A549 (cell line): Measurements from ENCODE around the gene GTF3C1. TPM values are rescaled to one million over a fixed set of nuclear protein-coding genes. Genes with fewer than 3 reads are reported as not detected.

Source experiments
- ATAC-seq, 2 experiments: fragments of 200-7000 bp in 1 of 2; fragments of >200 bp in 1 of 2; cut with Nextera tagmentation in 1 of 2; cut with Tn5 transposase in 1 of 2; 3 replicates each; pipeline versions ENCODE4 v1.8.0 to v1.9.1; 2018 to 2020; ENCODE audit warnings: mild to moderate bottlenecking in 1 of 2, moderate library complexity in 1 of 2
- CTCF ChIA-PET: fragments of 300-600 bp; sonication (Branson Sonifier 250); formaldehyde crosslinking; extraction: SDS; loops from one replicate; lab custom pipeline; 2021; ENCODE audit warnings: antibody characterized with exemption, inconsistent platforms; lab: Yijun Ruan, JAX
- POLR2A ChIA-PET: fragments of 350-600 bp; formaldehyde crosslinking; extraction: SDS; loops from one replicate; lab custom pipeline; 2021; ENCODE audit warnings: antibody characterized with exemption, inconsistent platforms; lab: Yijun Ruan, JAX
- DNase-seq, 2 experiments: peaks; one replicate each; pipeline versions ENCODE4 v3.0.0 to v3.0.0-alpha.2; 2011 to 2016; ENCODE audit warnings: low read depth in 1 of 2, low spot score in 1 of 2
- FAIRE-seq: peaks from 2 replicates; lab custom pipeline; 2011; peaks lifted over from hg19 to GRCh38; lab: Jason Lieb, UNC
- H3K27ac ChIP-seq, 2 experiments: fragments of >200 bp; sonication (Bioruptor Twin); formaldehyde crosslinking; 3 replicates each; pipeline ENCODE4 v1.5.1; 2016 to 2017
- H3K4me1 ChIP-seq: fragments of >200 bp; sonication (Bioruptor Twin); formaldehyde crosslinking; 3 replicates; pipeline ENCODE4 v1.6.1; 2016
- H3K4me2 ChIP-seq: fragments of >200 bp; sonication (Bioruptor Twin); formaldehyde crosslinking; 3 replicates; pipeline ENCODE4 v1.6.1; 2016
- H3K4me3 ChIP-seq: fragments of >200 bp; sonication (Bioruptor Twin); formaldehyde crosslinking; 3 replicates; pipeline ENCODE4 v1.5.1; 2016
- H3K9me3 ChIP-seq: fragments of >200 bp; sonication (Bioruptor Twin); formaldehyde crosslinking; 3 replicates; pipeline ENCODE4 v1.6.1; 2016
- CBX2 ChIP-seq: fragments of 200-600 bp; sonication (generic); IDR thresholded peaks from 2 replicates; pipeline ENCODE4 v1.6.1; 2016; ENCODE audit warnings: low read depth, mild to moderate bottlenecking, borderline replicate concordance
- CHD4 ChIP-seq: fragments of 200-600 bp; sonication (generic); IDR thresholded peaks from 2 replicates; pipeline ENCODE4 v1.6.1; 2016; ENCODE audit warnings: antibody characterized with exemption, mild to moderate bottlenecking, borderline replicate concordance
- EHF ChIP-seq: fragments of 250-450 bp; sonication (Bioruptor Pico); IDR thresholded peaks from 2 replicates; pipeline ENCODE4 v1.5.0; 2020; ENCODE audit warnings: mild to moderate bottlenecking
- ESRRA ChIP-seq: fragments of 150-350 bp; IDR thresholded peaks from 2 replicates; pipeline ENCODE4 v1.6.1; 2014; ENCODE audit warnings: mild to moderate bottlenecking, low read length, borderline replicate concordance
- FOSL2 ChIP-seq, 2 experiments: fragments of 450-650 bp in 1 of 2; fragments of >200 bp in 1 of 2; sonication (Bioruptor Twin) in 1 of 2; formaldehyde crosslinking; IDR thresholded peaks; 2 replicates each; pipeline versions ENCODE4 v1.5.0 to v1.6.1; 2016 to 2020; ENCODE audit warnings: mild to moderate bottlenecking in 1 of 2, moderate library complexity in 1 of 2
- GATA3 ChIP-seq: IDR thresholded peaks from 2 replicates; pipeline ENCODE4 v1.6.1; 2012; ENCODE audit warnings: borderline replicate concordance
- HDAC2 ChIP-seq: fragments of 200-600 bp; sonication (generic); IDR thresholded peaks from 2 replicates; pipeline ENCODE4 v1.6.1; 2016
- MAFK ChIP-seq: fragments of 450-650 bp; IDR thresholded peaks from 2 replicates; pipeline ENCODE4 v1.6.1; 2014; ENCODE audit not compliant: partially characterized antibody
- MYC ChIP-seq: IDR thresholded peaks from 2 replicates; pipeline ENCODE4 v1.6.1; 2012; ENCODE audit warnings: mild to moderate bottlenecking, inconsistent platforms, low read length, improper control_type of control experiment, borderline replicate concordance
- NPAS2 ChIP-seq: fragments of 250-450 bp; sonication (Bioruptor Pico); IDR thresholded peaks from 2 replicates; pipeline ENCODE4 v1.8.0; 2022; ENCODE audit warnings: mild to moderate bottlenecking, moderate library complexity, borderline replicate concordance
- RARB ChIP-seq: fragments of 250-450 bp; sonication (Bioruptor Pico); IDR thresholded peaks from 2 replicates; pipeline ENCODE4 v1.8.0; 2021; ENCODE audit warnings: mild to moderate bottlenecking, moderate library complexity
- RCOR1 ChIP-seq: fragments of 150-350 bp; IDR thresholded peaks from 2 replicates; pipeline ENCODE4 v1.6.1; 2014; ENCODE audit warnings: antibody characterized with exemption, low read length, low read depth
- SMC3 ChIP-seq: fragments of >200 bp; sonication (Bioruptor Twin); formaldehyde crosslinking; IDR thresholded peaks from 3 replicates; pipeline ENCODE4 v1.6.1; 2018; ENCODE audit warnings: inconsistent platforms
- TFCP2L1 ChIP-seq: fragments of 250-450 bp; sonication (Bioruptor Pico); IDR thresholded peaks from 2 replicates; pipeline ENCODE4 v1.5.0; 2021; ENCODE audit warnings: mild to moderate bottlenecking
- WGBS: methylation state at CpG from one replicate; pipeline ENCODE4 v1.1.6; 2017; ENCODE audit errors: missing lambda C conversion rate; 5-methylcytosine and 5-hydroxymethylcytosine counted together
- polyA plus RNA-seq, 4 experiments: library from polyadenylated mRNA; depleted of rRNA in 3 of 4; stranded (reverse); fragments of >200 nt; fragmentation: RNase III in 1 of 4; extraction: RNeasy Plus Mini Kit Qiagen cat#74134 plus additional on column Dnase treatment in 1 of 4; gene quantifications; 2 replicates in 3 of 4; 3 replicates in 1 of 4; pipeline ENCODE4 v1.2.3, GENCODE V29; 2011 to 2017
- TF ChIP-seq, protein P1 (sequence below): fragments of 450-650 bp; IDR thresholded peaks from 2 replicates; pipeline ENCODE4 v1.6.1; 2014; ENCODE audit warnings: antibody characterized with exemption
- TF ChIP-seq, protein P2 (sequence below): fragments of >200 bp; sonication (Bioruptor Twin); formaldehyde crosslinking; IDR thresholded peaks from 2 replicates; pipeline ENCODE4 v1.6.1; 2016
- TF ChIP-seq, protein P3 (sequence below): IDR thresholded peaks from 2 replicates; pipeline ENCODE4 v1.6.1; 2012
- TF ChIP-seq, protein P4 (sequence below): fragments of 250-450 bp; sonication (Bioruptor Pico); IDR thresholded peaks from 2 replicates; pipeline ENCODE4 v1.5.0; 2021; ENCODE audit warnings: mild to moderate bottlenecking, moderate library complexity, borderline replicate concordance

GTF3C1 gene
- polyA plus RNA-seq, 2 of the 4 experiments (the other 2 are of a cell fraction): 41.6 to 54.2 TPM

DNA sequence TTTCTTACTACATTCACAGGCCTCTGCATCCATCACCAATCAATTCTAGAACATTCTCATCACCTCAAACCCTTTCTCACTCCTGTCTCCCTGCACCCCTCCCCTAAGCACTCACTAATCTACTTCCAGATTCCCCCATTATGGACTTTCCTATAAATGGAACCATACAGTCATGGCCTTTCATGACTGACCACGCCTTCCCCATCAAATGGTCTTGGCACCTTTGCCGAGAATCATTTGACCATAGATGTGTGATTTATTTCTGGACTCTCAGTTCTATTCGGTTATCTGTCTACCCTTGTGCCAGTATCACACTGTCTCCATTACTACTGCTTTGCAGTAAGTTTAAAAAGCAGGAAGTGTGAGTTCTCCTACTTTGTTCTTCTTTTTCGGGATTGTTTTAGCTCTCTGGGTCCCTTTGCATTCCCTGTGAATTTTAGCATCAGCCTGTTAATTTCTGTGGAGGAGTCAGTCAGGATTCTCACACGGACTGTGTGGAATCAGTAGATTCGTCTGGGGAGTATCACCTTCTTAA is 27.5 kb downstream of the GTF3C1 start:
- TF ChIP-seq CBX2 (no peak), HDAC2 (no peak), MAFK (no peak)
- no peak for DNase-seq
- no peak for FAIRE-seq
- no peak for ATAC-seq
- ChIA-PET CTCF (no interaction called here), POLR2A (interaction anchor here (1.1 kb wide), 1 partner anchor 28 kb away, joined by 4 read pairs; the partner anchor contains the start of genes GTF3C1 and KATNIP)
- Histone ChIP-seq H3K9me3 (no peaks in the 10 kb centered on the region), H3K4me1 (no peaks in the 10 kb centered on the region), H3K4me2 (no peak overlapping the region), H3K27ac (no peak overlapping the region), H3K4me3 (no peak overlapping the region)
- WGBS: 93% methylated on average over 6 of the region's 6 CpGs

DNA sequence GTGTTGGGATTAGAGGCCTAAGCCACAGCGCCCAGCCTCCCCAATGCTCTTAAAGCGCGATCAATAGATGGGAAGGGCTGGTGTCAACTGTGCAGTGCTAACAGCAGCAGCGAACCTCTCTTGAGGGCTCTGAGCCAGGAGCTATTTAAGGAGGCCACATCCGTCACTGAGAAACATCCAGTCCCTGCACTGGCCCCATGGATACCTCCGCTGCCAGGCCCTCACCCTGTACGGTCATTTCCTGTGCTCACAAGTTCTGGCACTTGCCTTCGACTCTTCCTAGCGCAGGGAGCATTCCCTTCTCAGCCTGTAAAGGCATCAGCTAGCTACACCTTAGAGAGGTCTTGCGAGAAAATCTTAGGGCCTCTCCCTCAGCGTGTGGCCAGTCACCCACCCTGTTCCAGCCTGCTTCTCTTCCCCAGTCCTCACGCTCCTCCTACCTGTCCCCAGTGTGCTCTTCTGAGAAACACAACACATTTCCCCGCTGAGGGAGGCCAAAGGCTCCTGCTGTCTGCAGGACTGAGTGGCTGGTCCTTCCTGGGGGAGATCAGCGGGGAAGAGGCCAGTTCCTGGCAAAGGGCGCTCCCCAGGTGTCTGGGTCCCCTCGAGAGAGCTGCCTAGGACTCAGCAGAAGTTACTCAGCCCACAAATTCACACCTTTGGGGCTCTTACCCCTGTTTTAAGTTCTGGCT is 28.6 kb downstream of the GTF3C1 start:
- Histone ChIP-seq H3K27ac (no peak overlapping the region), H3K4me1 (no peaks in the 10 kb centered on the region), H3K4me2 (no peak overlapping the region), H3K4me3 (no peak overlapping the region), H3K9me3 (no peaks in the 10 kb centered on the region)
- ATAC-seq: no peak
- 96% methylated on average over 16 of the region's 16 CpGs for WGBS
- ChIA-PET POLR2A (interaction anchor here (1.1 kb wide), 1 partner anchor 29 kb away, joined by 4 read pairs; the partner anchor contains the start of genes GTF3C1 and KATNIP), CTCF (no interaction called here)
- TF ChIP-seq GATA3: no peak
- TF ChIP-seq, protein P1, sequence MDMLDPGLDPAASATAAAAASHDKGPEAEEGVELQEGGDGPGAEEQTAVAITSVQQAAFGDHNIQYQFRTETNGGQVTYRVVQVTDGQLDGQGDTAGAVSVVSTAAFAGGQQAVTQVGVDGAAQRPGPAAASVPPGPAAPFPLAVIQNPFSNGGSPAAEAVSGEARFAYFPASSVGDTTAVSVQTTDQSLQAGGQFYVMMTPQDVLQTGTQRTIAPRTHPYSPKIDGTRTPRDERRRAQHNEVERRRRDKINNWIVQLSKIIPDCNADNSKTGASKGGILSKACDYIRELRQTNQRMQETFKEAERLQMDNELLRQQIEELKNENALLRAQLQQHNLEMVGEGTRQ: no peak
- no peak for FAIRE-seq
- no peak for DNase-seq

DNA sequence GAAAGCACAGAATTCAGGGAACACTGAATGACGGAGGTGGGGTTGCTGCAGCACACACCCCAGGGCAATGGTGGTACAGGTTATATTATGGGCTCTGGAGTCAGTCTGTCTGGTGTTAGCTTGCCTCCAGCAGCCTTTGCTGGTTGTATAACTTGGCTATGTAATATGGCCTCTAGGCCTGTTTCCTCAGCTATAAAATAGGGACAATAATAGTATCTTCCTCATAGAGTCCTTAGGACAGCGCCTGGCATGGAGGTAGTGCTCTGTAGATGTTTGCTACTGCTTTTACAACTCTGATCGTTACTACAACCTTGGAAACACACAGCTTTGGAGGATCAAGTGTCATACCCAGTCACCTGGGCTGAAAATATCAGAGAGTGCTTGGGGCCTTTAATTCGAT is 31.5 kb downstream of the GTF3C1 start:
- POLR2A ChIA-PET: no interaction called here
- CTCF ChIA-PET: no interaction called here
- no peaks in the 10 kb centered on the region for H3K9me3 ChIP-seq
- TF ChIP-seq GATA3 (no peak), CBX2 (no peak), MYC (no peak), EHF (CRISPR knock-in tag) (no peak), CHD4 (no peak)
- TF ChIP-seq, protein P2, sequence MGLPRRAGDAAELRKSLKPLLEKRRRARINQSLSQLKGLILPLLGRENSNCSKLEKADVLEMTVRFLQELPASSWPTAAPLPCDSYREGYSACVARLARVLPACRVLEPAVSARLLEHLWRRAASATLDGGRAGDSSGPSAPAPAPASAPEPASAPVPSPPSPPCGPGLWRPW: no peak
- no peaks in the 10 kb centered on the region for H3K4me1 ChIP-seq
- H3K27ac ChIP-seq: no peak overlapping the region
- FAIRE-seq (no peak), ATAC-seq (no peak), DNase-seq (no peak)
- H3K4me2 ChIP-seq: no peak overlapping the region
- 94% methylated on average over 4 of the region's 4 CpGs for WGBS
- no peak overlapping the region for H3K4me3 ChIP-seq

DNA sequence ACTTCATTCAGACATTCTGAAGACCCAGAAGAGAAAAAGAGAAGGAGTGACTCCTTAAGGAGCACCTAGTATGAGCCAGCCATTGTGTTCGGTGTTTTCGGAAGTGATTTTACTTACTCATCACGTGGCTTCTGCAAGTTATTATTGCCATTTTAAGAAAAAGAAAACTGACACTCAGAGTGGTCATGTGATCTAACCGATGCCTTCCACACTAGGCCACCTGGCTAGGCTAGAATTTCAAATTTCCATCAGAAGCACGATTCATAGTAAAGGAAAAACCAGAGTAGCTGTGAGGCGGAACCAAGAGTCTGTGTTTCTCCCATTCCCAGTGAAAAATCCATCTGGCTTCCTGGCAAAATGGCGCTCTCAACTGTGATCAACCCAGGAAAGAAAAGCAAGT is 32.0 kb downstream of the GTF3C1 start:
- WGBS: 96% methylated on average over 7 of the region's 7 CpGs
- TF ChIP-seq SMC3: no peak
- TF ChIP-seq ESRRA: no peak
- TF ChIP-seq FOSL2 (IDR thresholded peaks at IDR 0.05): no peak
- no peak for TF ChIP-seq FOSL2 (CRISPR knock-in tag; IDR thresholded peaks at IDR 0.05)
- no peak for TF ChIP-seq RCOR1
- TF ChIP-seq RARB: no peak
- no peak for TF ChIP-seq EHF (CRISPR knock-in tag)
- TF ChIP-seq, protein P3, sequence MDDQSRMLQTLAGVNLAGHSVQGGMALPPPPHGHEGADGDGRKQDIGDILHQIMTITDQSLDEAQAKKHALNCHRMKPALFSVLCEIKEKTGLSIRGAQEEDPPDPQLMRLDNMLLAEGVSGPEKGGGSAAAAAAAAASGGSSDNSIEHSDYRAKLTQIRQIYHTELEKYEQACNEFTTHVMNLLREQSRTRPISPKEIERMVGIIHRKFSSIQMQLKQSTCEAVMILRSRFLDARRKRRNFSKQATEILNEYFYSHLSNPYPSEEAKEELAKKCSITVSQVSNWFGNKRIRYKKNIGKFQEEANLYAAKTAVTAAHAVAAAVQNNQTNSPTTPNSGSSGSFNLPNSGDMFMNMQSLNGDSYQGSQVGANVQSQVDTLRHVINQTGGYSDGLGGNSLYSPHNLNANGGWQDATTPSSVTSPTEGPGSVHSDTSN: no peak
- TF ChIP-seq TFCP2L1 (CRISPR knock-in tag): no peak
- TF ChIP-seq, protein P4, sequence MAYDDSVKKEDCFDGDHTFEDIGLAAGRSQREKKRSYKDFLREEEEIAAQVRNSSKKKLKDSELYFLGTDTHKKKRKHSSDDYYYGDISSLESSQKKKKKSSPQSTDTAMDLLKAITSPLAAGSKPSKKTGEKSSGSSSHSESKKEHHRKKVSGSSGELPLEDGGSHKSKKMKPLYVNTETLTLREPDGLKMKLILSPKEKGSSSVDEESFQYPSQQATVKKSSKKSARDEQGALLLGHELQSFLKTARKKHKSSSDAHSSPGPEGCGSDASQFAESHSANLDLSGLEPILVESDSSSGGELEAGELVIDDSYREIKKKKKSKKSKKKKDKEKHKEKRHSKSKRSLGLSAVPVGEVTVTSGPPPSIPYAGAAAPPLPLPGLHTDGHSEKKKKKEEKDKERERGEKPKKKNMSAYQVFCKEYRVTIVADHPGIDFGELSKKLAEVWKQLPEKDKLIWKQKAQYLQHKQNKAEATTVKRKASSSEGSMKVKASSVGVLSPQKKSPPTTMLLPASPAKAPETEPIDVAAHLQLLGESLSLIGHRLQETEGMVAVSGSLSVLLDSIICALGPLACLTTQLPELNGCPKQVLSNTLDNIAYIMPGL (CRISPR knock-in tag): no peak
- no peak for TF ChIP-seq NPAS2 (CRISPR knock-in tag)
- TF ChIP-seq, all 56 proteins: peak for 0
- no peak for FAIRE-seq

More for the DNA sequence above, 32.0 kb downstream of the GTF3C1 start:
- no peaks in the 10 kb centered on the region for H3K4me1 ChIP-seq
- ATAC-seq (no peak), DNase-seq (no peak)
- no peak overlapping the region for H3K4me2 ChIP-seq
- CTCF ChIA-PET: interaction anchor here (3.2 kb wide), 1 partner anchor 9 kb away, joined by 22 read pairs; no protein-coding TSS in a partner anchor
- H3K4me3 ChIP-seq: no peak overlapping the region
- no peak overlapping the region for H3K27ac ChIP-seq
- POLR2A ChIA-PET: no interaction called here
- H3K9me3 ChIP-seq: no peaks in the 10 kb centered on the region
